OCI-LY1 (cell line): ENCODE data around the gene ATP5PO.

Experiments
- EZH2 ChIP-seq: fragments of 200-600 bp; sonication (generic), shearing (Covaris generic); IDR thresholded peaks from 2 replicates; pipeline ENCODE4 v1.8.0; 2017; ENCODE audit warnings: borderline replicate concordance, mixed run types, mild to moderate bottlenecking, antibody characterized with exemption, low read length, moderate library complexity, mixed read lengths
- TF ChIP-seq, protein P1 (sequence below): fragments of 200-600 bp; sonication (generic), shearing (Covaris generic); IDR thresholded peaks from 2 replicates; pipeline ENCODE4 v1.5.1; 2017; ENCODE audit warnings: mild to moderate bottlenecking, antibody characterized with exemption, low read length, moderate library complexity, mixed read lengths

DNA sequence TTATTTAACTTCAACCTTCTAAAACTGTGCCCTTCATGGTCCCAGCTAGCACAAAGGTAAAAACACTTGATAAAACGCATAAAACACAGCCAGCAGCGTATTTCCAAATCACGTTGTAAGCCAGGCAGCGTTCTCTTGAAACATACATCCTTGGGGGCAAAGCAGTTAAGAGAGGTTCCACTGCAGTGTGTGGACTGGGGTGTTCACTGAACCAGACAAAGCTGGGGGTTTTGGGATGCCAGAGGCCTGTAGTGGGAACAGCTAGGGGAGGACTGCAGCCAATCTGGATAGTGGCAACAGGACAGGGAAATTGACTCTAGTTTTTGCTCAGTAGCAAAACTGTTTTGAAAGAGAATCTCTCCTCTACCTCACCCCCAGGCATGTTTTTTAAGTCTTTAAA is 21.5 kb upstream of the ATP5PO start:
- TF ChIP-seq, protein P1, sequence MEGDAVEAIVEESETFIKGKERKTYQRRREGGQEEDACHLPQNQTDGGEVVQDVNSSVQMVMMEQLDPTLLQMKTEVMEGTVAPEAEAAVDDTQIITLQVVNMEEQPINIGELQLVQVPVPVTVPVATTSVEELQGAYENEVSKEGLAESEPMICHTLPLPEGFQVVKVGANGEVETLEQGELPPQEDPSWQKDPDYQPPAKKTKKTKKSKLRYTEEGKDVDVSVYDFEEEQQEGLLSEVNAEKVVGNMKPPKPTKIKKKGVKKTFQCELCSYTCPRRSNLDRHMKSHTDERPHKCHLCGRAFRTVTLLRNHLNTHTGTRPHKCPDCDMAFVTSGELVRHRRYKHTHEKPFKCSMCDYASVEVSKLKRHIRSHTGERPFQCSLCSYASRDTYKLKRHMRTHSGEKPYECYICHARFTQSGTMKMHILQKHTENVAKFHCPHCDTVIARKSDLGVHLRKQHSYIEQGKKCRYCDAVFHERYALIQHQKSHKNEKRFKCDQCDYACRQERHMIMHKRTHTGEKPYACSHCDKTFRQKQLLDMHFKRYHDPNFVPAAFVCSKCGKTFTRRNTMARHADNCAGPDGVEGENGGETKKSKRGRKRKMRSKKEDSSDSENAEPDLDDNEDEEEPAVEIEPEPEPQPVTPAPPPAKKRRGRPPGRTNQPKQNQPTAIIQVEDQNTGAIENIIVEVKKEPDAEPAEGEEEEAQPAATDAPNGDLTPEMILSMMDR = no peak
- no peak for TF ChIP-seq EZH2
